ENCODE measurements around the gene THSD4.

Gene THSD4

DNA sequence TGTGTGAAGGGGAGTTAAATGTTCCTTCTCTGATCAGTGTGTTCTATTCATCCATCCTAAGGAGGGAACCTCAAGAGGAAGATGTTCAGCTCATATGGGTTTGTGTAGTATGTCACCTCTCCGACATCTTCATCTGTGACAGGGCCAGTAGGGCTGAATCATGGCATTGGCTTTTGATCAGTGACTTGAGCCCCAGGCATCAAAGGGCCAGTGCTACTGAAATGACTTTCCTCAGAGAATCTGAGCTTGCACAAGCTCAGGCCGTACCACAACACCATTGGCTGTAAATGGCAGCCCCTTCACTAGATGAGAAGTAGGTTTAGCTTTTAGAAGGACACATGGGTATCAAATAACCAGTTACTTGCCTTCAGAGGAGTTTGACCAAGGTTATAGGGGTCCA is 511.9 kb downstream of the THSD4 start:
- TF ChIP-seq EZH2 (optimal IDR thresholded peaks at IDR 0.05; ENCODE audit: low read depth, low read length) (no peak), EZH2phosphoT487 (IDR thresholded peaks at IDR 0.05; ENCODE audit: low read length) (no peak)
- TF ChIP-seq, protein P1, sequence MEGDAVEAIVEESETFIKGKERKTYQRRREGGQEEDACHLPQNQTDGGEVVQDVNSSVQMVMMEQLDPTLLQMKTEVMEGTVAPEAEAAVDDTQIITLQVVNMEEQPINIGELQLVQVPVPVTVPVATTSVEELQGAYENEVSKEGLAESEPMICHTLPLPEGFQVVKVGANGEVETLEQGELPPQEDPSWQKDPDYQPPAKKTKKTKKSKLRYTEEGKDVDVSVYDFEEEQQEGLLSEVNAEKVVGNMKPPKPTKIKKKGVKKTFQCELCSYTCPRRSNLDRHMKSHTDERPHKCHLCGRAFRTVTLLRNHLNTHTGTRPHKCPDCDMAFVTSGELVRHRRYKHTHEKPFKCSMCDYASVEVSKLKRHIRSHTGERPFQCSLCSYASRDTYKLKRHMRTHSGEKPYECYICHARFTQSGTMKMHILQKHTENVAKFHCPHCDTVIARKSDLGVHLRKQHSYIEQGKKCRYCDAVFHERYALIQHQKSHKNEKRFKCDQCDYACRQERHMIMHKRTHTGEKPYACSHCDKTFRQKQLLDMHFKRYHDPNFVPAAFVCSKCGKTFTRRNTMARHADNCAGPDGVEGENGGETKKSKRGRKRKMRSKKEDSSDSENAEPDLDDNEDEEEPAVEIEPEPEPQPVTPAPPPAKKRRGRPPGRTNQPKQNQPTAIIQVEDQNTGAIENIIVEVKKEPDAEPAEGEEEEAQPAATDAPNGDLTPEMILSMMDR (IDR thresholded peaks at IDR 0.05; ENCODE audit: low read length): no peak
- no peak for DNase-seq
- Histone ChIP-seq H3K79me2 (ENCODE audit: low read length) (no peaks in the 10 kb centered on the region), H3K4me1 (ENCODE audit: low read length) (no peaks in the 10 kb centered on the region), H3K4me2 (ENCODE audit: low read depth, low read length) (no peak overlapping the region), H3K9me2 (replicated peaks; ENCODE audit: insufficient read depth, low read length) (no peaks in the 10 kb centered on the region), H4K20me1 (ENCODE audit: insufficient read depth, low read length) (no peaks in the 10 kb centered on the region), H3K36me3 (replicated peaks; ENCODE audit: insufficient read depth, low read length) (no peaks in the 10 kb centered on the region), H3F3A (ENCODE audit: insufficient read depth, low read length) (no peaks in the 10 kb centered on the region), H2AFZ (ENCODE audit: low read length) (no peak overlapping the region), H3K4me3 (ENCODE audit: low read length) (no peak overlapping the region), H3K9me3 (replicated peaks; ENCODE audit: insufficient read depth, low read length) (no peaks in the 10 kb centered on the region), H3K27me3 (replicated peaks; ENCODE audit: insufficient read depth, low read length) (no peaks in the 10 kb centered on the region), H3K27ac (ENCODE audit: low read length) (no peak overlapping the region), H3K9ac (ENCODE audit: low read length) (no peak overlapping the region)

DNA sequence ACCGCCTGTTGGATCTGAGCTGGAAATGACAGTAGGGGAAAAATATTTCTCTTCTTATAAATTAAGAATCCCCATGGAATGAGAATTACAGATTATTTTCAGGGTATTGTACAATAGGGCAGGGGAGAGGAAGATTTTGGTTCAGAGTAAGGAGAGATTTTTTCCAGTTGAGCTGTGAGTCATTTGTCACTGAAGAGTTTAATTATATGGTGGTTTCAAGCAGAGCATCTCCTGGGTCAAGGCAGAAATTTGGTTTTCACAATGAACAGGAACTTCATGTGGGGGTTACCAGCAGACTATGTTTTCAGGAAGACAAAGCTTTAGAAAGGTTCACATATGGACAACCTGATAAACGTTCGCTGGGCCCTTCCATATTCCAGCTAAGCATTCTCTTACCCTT is 512.3 kb downstream of the THSD4 start:
- Histone ChIP-seq H3K27me3 (replicated peaks; ENCODE audit: insufficient read depth, low read length) (no peaks in the 10 kb centered on the region), H4K20me1 (ENCODE audit: insufficient read depth, low read length) (no peaks in the 10 kb centered on the region), H3K79me2 (ENCODE audit: low read length) (no peaks in the 10 kb centered on the region), H3K27ac (ENCODE audit: low read length) (no peak overlapping the region), H3K9me3 (replicated peaks; ENCODE audit: insufficient read depth, low read length) (no peaks in the 10 kb centered on the region), H3K9me2 (replicated peaks; ENCODE audit: insufficient read depth, low read length) (no peaks in the 10 kb centered on the region), H3F3A (ENCODE audit: insufficient read depth, low read length) (no peaks in the 10 kb centered on the region), H3K9ac (ENCODE audit: low read length) (no peak overlapping the region), H3K36me3 (replicated peaks; ENCODE audit: insufficient read depth, low read length) (no peaks in the 10 kb centered on the region), H3K4me1 (ENCODE audit: low read length) (no peaks in the 10 kb centered on the region), H2AFZ (ENCODE audit: low read length) (no peak overlapping the region), H3K4me3 (ENCODE audit: low read length) (no peak overlapping the region), H3K4me2 (ENCODE audit: low read depth, low read length) (no peak overlapping the region)
- TF ChIP-seq, protein P1 (IDR thresholded peaks at IDR 0.05; ENCODE audit: low read length): no peak
- TF ChIP-seq EZH2 (optimal IDR thresholded peaks at IDR 0.05; ENCODE audit: low read depth, low read length) (no peak), EZH2phosphoT487 (IDR thresholded peaks at IDR 0.05; ENCODE audit: low read length) (no peak)
- no peak for DNase-seq

DNA sequence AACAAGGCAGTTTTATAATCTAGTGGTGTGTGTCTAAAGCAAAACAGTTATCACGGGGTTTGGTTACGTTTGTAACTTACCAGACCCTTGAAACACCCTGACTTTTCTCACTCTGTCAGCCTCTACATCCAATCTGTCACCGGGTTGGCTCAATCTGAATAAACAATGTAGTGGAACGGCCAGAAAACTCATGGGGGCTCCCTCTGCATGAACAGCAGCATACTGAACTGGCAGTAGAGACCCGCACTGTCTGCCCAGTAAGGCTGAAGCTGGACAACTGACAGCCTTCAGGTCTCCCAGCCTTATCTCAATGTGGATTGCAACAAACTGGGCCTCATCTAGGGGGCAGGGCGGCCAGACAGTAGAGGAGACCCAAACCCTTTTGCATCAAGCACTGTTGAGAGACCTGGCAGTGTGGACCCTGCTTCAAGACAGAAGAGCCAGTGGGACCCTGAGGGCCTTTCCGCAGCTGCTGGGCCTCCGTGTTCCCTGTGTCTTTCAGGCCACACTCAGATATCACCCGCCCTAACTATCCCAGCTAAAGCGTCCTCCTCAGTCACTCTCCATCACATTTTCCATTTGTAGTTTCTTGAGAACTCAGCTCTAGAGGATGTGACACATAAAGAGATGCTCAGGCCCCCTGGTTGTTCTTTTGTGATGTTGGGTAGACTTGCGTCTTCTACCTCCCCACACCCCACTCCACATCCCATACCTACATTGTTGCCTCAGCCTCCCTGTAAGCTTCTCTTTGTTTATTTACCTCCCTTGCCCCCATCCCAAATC is 513.9 kb downstream of the THSD4 start:
- no peaks in the 10 kb centered on the region for H3F3A ChIP-seq (ENCODE audit: insufficient read depth, low read length)
- H3K4me2 ChIP-seq (ENCODE audit: low read depth, low read length): no peak overlapping the region
- no peaks in the 10 kb centered on the region for H3K27me3 ChIP-seq (replicated peaks; ENCODE audit: insufficient read depth, low read length)
- H3K4me3 ChIP-seq (ENCODE audit: low read length): no peak overlapping the region
- no peaks in the 10 kb centered on the region for H3K9me2 ChIP-seq (replicated peaks; ENCODE audit: insufficient read depth, low read length)
- no peaks in the 10 kb centered on the region for H3K36me3 ChIP-seq (replicated peaks; ENCODE audit: insufficient read depth, low read length)
- H2AFZ ChIP-seq (ENCODE audit: low read length): no peak overlapping the region
- no peaks in the 10 kb centered on the region for H4K20me1 ChIP-seq (ENCODE audit: insufficient read depth, low read length)
- no peak overlapping the region for H3K9ac ChIP-seq (ENCODE audit: low read length)
- TF ChIP-seq EZH2phosphoT487 (IDR thresholded peaks at IDR 0.05; ENCODE audit: low read length) (no peak), EZH2 (optimal IDR thresholded peaks at IDR 0.05; ENCODE audit: low read depth, low read length) (no peak)
- TF ChIP-seq, protein P1 (IDR thresholded peaks at IDR 0.05; ENCODE audit: low read length): no peak
- no peaks in the 10 kb centered on the region for H3K79me2 ChIP-seq (ENCODE audit: low read length)
- DNase-seq: no peak
- no peak overlapping the region for H3K27ac ChIP-seq (ENCODE audit: low read length)
- no peaks in the 10 kb centered on the region for H3K9me3 ChIP-seq (replicated peaks; ENCODE audit: insufficient read depth, low read length)
- H3K4me1 ChIP-seq (ENCODE audit: low read length): no peaks in the 10 kb centered on the region

Measured in MM.1S (cell line).